ENCODE measurements around the gene CLPSL1. TPM values are rescaled to one million over a fixed set of nuclear protein-coding genes. Genes with fewer than 3 reads are reported as not detected.

Gene CLPSL1
- total RNA-seq, 4 donors from 2014 or later: not detected

DNA sequence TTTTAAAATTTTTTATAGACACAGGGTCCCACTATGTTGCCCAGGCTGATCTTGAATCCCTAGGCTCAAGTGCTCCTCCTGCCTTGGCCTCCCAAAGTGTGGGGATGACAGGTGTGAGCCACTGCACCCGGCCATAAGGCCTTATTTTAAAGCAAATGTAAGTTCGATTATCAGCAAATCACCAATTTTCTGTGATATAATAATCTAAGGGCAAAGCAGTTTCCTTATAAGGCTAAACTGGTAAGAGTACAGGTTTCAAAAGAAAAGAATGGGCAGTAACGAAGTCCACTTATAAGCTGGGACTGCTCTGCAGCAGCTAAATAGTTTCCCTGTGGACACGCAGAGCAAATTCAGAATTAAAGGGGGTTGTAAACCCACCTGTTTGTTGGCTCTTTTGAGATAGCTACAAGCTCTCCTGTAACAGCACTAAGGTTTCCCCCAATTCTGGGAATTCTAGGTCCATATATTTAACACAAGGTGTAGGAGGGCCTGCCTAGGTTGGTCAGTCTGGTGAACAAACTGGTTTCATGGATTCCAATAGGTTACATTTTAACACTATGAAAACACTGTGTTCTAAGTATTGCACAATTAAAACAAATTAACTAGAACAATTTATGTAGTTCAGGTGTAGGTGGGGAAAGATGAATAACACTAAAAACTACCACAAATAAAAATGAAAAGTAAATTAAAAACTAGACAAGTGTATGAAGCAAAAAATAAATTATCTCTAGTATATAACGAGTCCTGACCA is 50.6 kb downstream of the CLPSL1 start:
- Histone ChIP-seq H3K4me1 (no peaks in the 10 kb centered on the region), H3K27ac (no peak overlapping the region), H3K4me3 (no peak overlapping the region), H3K27me3 (no peaks in the 10 kb centered on the region), H3K9me3 (no peaks in the 10 kb centered on the region), H3K36me3 (peaks cover 0 to 29% (median 0%) of the 10 kb centered on the region in 3 donors)
- TF ChIP-seq, protein P1, sequence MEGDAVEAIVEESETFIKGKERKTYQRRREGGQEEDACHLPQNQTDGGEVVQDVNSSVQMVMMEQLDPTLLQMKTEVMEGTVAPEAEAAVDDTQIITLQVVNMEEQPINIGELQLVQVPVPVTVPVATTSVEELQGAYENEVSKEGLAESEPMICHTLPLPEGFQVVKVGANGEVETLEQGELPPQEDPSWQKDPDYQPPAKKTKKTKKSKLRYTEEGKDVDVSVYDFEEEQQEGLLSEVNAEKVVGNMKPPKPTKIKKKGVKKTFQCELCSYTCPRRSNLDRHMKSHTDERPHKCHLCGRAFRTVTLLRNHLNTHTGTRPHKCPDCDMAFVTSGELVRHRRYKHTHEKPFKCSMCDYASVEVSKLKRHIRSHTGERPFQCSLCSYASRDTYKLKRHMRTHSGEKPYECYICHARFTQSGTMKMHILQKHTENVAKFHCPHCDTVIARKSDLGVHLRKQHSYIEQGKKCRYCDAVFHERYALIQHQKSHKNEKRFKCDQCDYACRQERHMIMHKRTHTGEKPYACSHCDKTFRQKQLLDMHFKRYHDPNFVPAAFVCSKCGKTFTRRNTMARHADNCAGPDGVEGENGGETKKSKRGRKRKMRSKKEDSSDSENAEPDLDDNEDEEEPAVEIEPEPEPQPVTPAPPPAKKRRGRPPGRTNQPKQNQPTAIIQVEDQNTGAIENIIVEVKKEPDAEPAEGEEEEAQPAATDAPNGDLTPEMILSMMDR (IDR thresholded peaks at IDR 0.05): no peak
- TF ChIP-seq POLR2A (IDR thresholded peaks at IDR 0.05): no peak
- no peak for DNase-seq

- Histone ChIP-seq H3K9me3 (no peaks in the 10 kb centered on the region), H3K36me3 (peaks cover 0 to 44% (median 0%) of the 10 kb centered on the region in 3 donors)
Measured at GRCh38 chr6:35833536-35833935, 52.7 kb downstream of the CLPSL1 start.

More at GRCh38 chr6:35833536-35833935, 52.7 kb downstream of the CLPSL1 start:
- no peak for DNase-seq
- Histone ChIP-seq H3K27me3 (no peaks in the 10 kb centered on the region), H3K4me1 (no peaks in the 10 kb centered on the region), H3K4me3 (no peak overlapping the region), H3K27ac (no peak overlapping the region)
- TF ChIP-seq, protein P1 (IDR thresholded peaks at IDR 0.05): no peak
- TF ChIP-seq POLR2A (IDR thresholded peaks at IDR 0.05): no peak

Other genes with a start within 250 kb of the CLPSL1 start
- 100 to 1,000 TPM; 247 to 296 (median 275) TPM for gene FKBP5, start 92.1 kb upstream of the CLPSL1 start, total RNA-seq
- 1 to 10 TPM in 2 of 4 donors, not detected in 2; 1.3 to 2.7 TPM for gene ARMC12, start 44.0 kb upstream of the CLPSL1 start, total RNA-seq
- not detected for gene CLPSL2, start 4.4 kb upstream of the CLPSL1 start, total RNA-seq
- not detected for gene CLPS, start 16.3 kb downstream of the CLPSL1 start, total RNA-seq
- not detected for gene LHFPL5, start 24.3 kb downstream of the CLPSL1 start, total RNA-seq
- 100 to 1,000 TPM in 2 of 4 donors, 10 to 100 TPM in 2; 72.4 to 137 (median 112) TPM for gene SRPK1, start 140.1 kb downstream of the CLPSL1 start, total RNA-seq
- 1 to 10 TPM in 1 of 4 donors, not detected in 3; 1.7 TPM for gene SLC26A8, start 243.6 kb downstream of the CLPSL1 start, total RNA-seq
- 100 to 1,000 TPM in 2 of 4 donors, 10 to 100 TPM in 2; 64.4 to 109 (median 97.4) TPM for gene MAPK14, start 246.8 kb downstream of the CLPSL1 start, total RNA-seq